Psoas muscle (tissue), 8 donors: ENCODE measurements around the gene LNX1. TPM values are rescaled to one million over a fixed set of nuclear protein-coding genes. Genes with fewer than 3 reads are reported as not detected.

Source experiments
- ATAC-seq, 4 donors: fragments of 200-7000 bp; cut with Tn5 transposase; one replicate each; pipeline ENCODE4 v1.9.1; 2020; ENCODE audit warnings: moderate library complexity in 3 of 4, mild to moderate bottlenecking in 2 of 4
- DNase-seq, 2 donors: peaks; one replicate each; pipeline ENCODE4 v3.0.0-alpha.2; 2020
- H3K27ac ChIP-seq: fragments of 200-600 bp; one replicate; pipeline ENCODE4 v1.8.0; 2022
- H3K27me3 ChIP-seq, 3 donors: fragments of 200-600 bp in 1 of 3; one replicate each; pipeline versions ENCODE4 v1.6.1 to v1.8.0; 2013 to 2022; ENCODE audit warnings: low read length in 2 of 3, mild to moderate bottlenecking in 2 of 3, moderate library complexity in 1 of 3; ENCODE audit not compliant: insufficient read depth in 3 of 3
- H3K36me3 ChIP-seq, 2 donors: fragments of 200-600 bp in 1 of 2; one replicate each; pipeline versions ENCODE4 v1.6.1 to v1.8.0; 2013 to 2022; ENCODE audit warnings: low read depth in 1 of 2, mild to moderate bottlenecking in 1 of 2, moderate library complexity in 1 of 2; ENCODE audit not compliant: insufficient read depth in 1 of 2
- H3K4me1 ChIP-seq: fragments of 200-600 bp; one replicate; pipeline ENCODE4 v1.8.0; 2022
- H3K4me3 ChIP-seq: fragments of 200-600 bp; one replicate; pipeline ENCODE4 v1.8.0; 2022; ENCODE audit warnings: mild to moderate bottlenecking
- H3K9me3 ChIP-seq: fragments of 200-600 bp; one replicate; pipeline ENCODE4 v1.8.0; 2022
- WGBS, 3 donors: extraction: QIAGEN DNeasy Blood & Tissue Kit; methylation state at CpG; one replicate each; pipeline versions ENCODE4 v1.1.6 to v1.1.7; 2013; 5-methylcytosine and 5-hydroxymethylcytosine counted together
- intact Hi-C, 2 donors: fragments of 100-400 bp; cut with DNase I; formaldehyde crosslinking; loops; one replicate each; pipeline versions ENCODE4 v1.11.0 to v1.14.2; 2022
- polyA plus RNA-seq, 3 donors: library from polyadenylated mRNA; stranded (reverse); fragments of 200-250 nt; gene quantifications; one replicate each; pipeline ENCODE4 v1.2.3, GENCODE V29; 2013
- total RNA-seq, 4 donors: library from RNA; stranded (reverse); fragmentation: NEBNext Ultra II Directional in 2 of 4; extraction: Animal tissue kit (Norgen Biotek cat#: 25700) in 2 of 4; gene quantifications; one replicate each; pipeline versions ENCODE4 v1.2.1 to v1.2.4, GENCODE V29; 2021 to 2023
- TF ChIP-seq, protein P1 (sequence below): fragments of 200-600 bp; IDR thresholded peaks from one replicate; pipeline ENCODE4 v1.8.0; 2022; ENCODE audit warnings: antibody characterized with exemption
- donor health status: healthy with polysubstance abuse.
- donor health status: DM: no; HTN: no; CAD: no; lungs with moderate emphysema.
- donor health status: Bipolar disorder and iron deficiency.
- donor health status: healthy.
- donor health status: DM: yes; HTN: yes; CAD: no.
- donor health status: DM: no; HTN: no; CAD: no.
- donor health status: DM: no; HTN: no; CAD: no.
- donor health status: DM: yes; HTN: yes; CAD: no.

LNX1 gene
- total and polyA plus RNA-seq, 7 donors = 2.1 to 13.9 (median 4.3) TPM

DNA sequence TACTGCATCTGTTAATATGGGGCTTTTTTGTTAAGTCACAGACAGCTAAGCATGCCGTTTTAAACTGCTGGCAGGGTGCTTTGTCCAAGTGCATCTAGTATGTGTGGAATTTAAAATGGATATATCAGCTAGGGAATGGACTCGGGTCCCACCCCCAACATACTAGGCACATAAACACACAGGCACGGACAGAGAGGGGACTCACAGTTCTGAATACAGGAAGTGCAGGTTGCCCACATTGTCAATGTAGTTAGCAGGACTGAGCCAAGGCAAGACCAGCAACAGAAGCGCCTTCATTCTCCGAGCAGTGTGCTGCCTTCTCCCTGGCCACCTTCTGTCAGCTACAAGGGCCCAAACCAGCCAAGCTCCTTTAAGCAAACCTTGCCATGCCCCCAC lies 33.6 kb downstream of the LNX1 start:
- no peak for DNase-seq
- intact Hi-C loops = no loop called here
- H3K27me3 ChIP-seq = no peaks in the 10 kb centered on the region
- no peaks in the 10 kb centered on the region for H3K9me3 ChIP-seq
- TF ChIP-seq, protein P1, sequence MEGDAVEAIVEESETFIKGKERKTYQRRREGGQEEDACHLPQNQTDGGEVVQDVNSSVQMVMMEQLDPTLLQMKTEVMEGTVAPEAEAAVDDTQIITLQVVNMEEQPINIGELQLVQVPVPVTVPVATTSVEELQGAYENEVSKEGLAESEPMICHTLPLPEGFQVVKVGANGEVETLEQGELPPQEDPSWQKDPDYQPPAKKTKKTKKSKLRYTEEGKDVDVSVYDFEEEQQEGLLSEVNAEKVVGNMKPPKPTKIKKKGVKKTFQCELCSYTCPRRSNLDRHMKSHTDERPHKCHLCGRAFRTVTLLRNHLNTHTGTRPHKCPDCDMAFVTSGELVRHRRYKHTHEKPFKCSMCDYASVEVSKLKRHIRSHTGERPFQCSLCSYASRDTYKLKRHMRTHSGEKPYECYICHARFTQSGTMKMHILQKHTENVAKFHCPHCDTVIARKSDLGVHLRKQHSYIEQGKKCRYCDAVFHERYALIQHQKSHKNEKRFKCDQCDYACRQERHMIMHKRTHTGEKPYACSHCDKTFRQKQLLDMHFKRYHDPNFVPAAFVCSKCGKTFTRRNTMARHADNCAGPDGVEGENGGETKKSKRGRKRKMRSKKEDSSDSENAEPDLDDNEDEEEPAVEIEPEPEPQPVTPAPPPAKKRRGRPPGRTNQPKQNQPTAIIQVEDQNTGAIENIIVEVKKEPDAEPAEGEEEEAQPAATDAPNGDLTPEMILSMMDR = no peak
- H3K4me1 ChIP-seq = no peaks in the 10 kb centered on the region
- no peak for ATAC-seq
- no peak overlapping the region for H3K27ac ChIP-seq
- H3K4me3 ChIP-seq = no peak overlapping the region
- H3K36me3 ChIP-seq = no peaks in the 10 kb centered on the region
- 25 to 46% (median 31%) methylated on average over 5 of the region's 5 CpGs for WGBS, 3 donors

DNA sequence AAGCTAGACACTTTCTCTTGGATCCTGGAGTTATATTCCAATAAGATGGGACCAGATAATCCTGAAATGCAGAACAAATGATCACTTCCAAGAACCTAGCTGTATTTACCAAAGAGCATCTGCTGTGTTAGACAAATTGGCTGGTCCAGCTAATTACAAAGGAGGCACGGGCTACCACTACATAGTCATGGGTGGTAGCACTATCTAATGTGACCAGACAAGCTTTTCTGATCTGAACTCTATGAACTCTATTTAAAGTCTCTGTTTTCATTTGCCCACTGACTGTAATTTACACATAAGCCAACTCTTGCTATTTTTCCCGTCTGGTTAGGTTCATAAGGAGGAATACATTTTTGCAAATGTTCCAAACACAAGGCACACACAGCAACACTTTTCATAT lies 34.6 kb downstream of the LNX1 start:
- TF ChIP-seq, protein P1 = no peak
- no peak for DNase-seq

DNA sequence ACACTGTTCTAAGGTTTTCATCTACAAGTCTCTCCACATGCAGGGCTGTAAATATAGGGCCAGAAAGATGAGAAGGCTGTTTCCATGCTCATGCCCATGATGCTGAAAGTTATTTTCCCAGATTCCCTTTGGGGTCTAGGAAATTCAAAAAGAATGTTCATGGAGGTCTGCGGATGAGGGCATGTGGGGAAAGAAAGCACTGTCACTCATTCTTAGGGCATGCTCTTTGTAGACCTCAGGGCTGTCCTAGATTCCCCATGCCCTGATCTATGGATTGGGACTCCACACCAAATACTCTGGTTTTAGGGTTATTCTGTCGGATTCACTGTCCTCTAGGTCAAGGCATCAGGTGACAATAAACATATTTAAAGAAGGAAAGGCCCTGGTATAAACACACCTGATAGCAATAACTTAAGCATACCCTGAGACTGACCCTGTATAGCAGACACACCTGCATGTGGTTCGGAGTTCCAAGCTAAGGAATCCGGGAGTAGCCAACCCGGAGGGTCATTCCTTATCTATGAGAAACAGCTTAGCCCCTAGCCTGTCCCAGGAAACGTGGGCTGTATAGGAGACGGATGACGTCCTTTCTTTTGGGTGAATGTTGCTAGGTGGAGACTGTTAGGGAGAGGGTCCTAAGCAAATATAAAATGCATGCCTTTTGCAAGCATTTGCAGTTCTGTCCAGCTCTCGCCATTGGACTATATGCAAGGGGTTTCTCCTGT lies 37.6 kb downstream of the LNX1 start:
- no peaks in the 10 kb centered on the region for H3K27me3 ChIP-seq
- no peak overlapping the region for H3K4me3 ChIP-seq
- ATAC-seq (no peak), DNase-seq (no peak)
- no peak overlapping the region for H3K27ac ChIP-seq
- H3K9me3 ChIP-seq = no peaks in the 10 kb centered on the region
- WGBS, 3 donors = 94 to 97% (median 95%) methylated on average over 9 of the region's 9 CpGs
- intact Hi-C loops = no loop called here
- H3K4me1 ChIP-seq = no peaks in the 10 kb centered on the region
- TF ChIP-seq, protein P1 = no peak
- H3K36me3 ChIP-seq = no peaks in the 10 kb centered on the region

More for the DNA sequence above, 34.6 kb downstream of the LNX1 start:
- Histone ChIP-seq H3K27me3 (no peaks in the 10 kb centered on the region), H3K4me1 (no peaks in the 10 kb centered on the region), H3K27ac (no peak overlapping the region), H3K4me3 (no peak overlapping the region), H3K9me3 (no peaks in the 10 kb centered on the region), H3K36me3 (no peaks in the 10 kb centered on the region)
- ATAC-seq = no peak
- 54 to 69% (median 69%) methylated on average over 2 of the region's 2 CpGs for WGBS, 3 donors
- intact Hi-C loops = no loop called here

DNA sequence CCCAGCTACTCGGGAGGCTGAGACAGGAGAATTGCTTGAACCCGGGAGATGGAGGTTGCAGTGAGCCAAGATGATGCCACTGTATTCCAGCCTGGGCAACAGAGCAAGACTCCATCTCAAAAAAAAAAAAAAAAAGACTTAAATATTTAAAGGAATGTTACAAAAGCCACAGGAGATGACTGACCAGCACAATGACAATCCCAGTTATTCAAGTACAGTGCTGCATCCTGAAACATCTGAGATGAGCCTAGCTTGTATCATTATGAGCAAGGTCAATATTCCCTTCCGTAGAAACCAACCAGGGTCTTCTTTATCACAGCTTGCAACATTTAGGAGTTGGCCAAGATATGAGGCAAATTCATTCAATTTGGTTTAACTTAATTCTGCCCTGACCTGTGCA lies 38.6 kb downstream of the LNX1 start:
- no peak for ATAC-seq

More for the DNA sequence above, 38.6 kb downstream of the LNX1 start:
- Histone ChIP-seq H3K27me3 (no peaks in the 10 kb centered on the region), H3K4me1 (no peaks in the 10 kb centered on the region), H3K9me3 (no peaks in the 10 kb centered on the region), H3K4me3 (no peak overlapping the region), H3K27ac (no peak overlapping the region), H3K36me3 (no peaks in the 10 kb centered on the region)
- 84 to 95% (median 86%) methylated on average over 3 of the region's 3 CpGs for WGBS, 3 donors
- TF ChIP-seq, protein P1 = no peak
- intact Hi-C loops = no loop called here
- DNase-seq = no peak
